HG03520 (cell line): ENCODE data around the gene SLC11A2.
"Not testable (repeated sequence)": the region's sequence is repeated elsewhere in the genome, so short reads cannot be mapped to it uniquely, and the experiment has no call there.

Experiments used
- ATAC-seq: cut with Tn5 transposase; IDR thresholded peaks from one replicate; pipeline ENCODE4 v1.9.1; 2021; ENCODE audit warnings: mild to moderate bottlenecking, moderate library complexity; ENCODE audit not compliant: unreplicated experiment

Gene SLC11A2

DNA sequence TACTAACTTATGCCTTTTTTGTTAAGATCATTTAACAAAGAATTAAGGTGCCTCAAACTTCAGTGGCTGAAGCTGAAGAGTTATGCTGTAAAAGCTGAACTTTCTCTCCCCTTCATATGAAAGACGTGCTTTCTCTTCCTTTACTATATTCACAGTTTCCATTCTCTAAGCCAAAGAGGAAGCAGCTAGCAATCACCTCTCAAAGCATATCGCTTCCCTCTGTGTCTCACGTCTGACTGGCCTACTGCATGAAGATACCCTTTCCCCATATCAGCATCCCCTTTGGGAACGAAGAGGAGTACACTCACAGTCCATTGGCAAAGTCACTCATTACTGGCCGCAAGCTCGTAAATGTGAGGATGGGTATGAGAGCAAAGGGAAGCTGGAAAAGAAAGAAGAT, 34.9 kb downstream of the SLC11A2 start:
- no peak for ATAC-seq

GRCh38 chr12:50990791-50991190, 35.4 kb downstream of the SLC11A2 start:
- no peak for ATAC-seq

DNA sequence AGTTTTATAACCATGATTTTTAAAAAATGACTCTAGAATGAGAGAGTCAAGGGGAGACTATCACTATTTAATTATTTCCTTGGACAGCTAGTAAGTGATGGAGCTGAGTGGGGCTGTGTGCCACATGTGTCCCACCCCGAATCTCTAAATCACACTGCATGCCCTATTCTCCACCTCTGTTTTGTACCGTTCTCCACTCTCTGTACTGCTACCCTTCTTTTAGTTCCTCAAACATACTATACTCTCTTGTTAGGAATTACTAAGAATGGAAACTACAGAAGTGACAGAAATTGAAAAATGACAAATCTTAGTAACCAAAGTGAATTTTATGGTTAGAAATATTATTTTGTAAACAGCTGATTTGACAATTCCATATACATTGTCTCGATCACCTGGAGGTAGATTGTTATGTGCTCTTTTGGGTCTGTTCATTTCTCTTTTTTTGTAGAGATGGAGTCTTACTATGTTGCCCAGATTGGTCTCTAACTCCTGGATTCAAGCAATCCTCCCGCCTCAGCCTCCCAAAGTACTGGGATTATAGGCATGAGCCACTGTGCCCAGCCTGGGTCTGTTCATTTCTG, 35.9 kb downstream of the SLC11A2 start:
- no peak for ATAC-seq

DNA sequence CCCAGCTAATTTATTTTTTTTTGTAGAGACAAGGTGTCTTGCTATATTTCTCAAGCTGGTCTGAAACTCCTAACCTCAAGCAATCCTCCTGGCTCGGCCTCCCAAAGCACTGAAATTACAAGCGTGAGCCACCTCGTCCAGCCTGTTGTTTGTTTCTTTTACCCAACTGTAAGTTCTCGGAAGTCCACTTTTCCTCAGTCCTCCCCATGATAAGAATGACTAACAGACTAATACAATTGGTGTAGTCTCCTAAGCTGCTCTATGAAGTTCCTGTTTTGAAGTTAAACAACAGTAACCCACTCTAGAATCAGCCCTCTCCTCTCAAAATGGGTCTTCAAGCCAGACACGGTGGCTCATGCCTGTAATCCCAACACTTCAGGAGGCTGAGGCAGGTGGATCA, 37.3 kb downstream of the SLC11A2 start:
- ATAC-seq, result no peak

- no peak for ATAC-seq
Observed at GRCh38 chr12:50988051-50988450, 38.1 kb downstream of the SLC11A2 start.

DNA sequence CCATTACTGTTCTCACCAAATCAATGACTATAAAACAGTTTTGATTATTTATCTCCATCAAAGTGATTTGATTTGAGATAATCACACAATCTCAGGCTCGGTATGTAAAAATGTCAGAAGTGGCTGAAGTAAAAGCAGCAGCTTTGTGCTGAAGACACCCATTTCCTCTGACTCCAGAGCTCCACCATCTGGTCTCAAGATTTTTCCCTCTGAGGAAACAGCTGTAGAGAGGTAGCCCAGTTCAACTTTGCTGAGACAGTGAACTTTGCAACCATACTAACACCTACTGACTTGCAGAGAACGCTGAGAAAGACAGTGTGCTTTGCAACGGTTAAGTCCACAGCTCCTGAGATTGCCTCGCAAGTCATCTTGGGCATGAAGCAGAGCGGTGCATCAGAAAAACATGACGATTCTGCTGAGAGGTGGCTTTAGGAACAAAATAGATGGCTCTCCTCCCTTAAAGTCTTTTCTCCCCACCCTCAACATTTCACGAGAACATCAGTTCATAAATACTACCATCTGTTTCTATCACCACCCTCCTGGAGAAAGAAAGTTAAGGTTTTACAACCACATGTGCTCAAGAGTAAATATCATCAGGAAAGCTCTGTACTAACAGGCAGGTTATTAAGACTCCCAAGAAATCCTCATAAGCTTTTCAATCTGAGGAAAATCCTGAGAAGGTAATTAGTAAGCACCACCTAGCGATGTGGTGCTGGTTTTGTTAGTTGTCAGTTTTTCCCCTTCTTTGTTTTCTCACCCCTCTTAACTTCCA, 39.0 kb downstream of the SLC11A2 start:
- no peak for ATAC-seq

GRCh38 chr12:50985322-50985721, 40.9 kb downstream of the SLC11A2 start:
- no peak for ATAC-seq

DNA sequence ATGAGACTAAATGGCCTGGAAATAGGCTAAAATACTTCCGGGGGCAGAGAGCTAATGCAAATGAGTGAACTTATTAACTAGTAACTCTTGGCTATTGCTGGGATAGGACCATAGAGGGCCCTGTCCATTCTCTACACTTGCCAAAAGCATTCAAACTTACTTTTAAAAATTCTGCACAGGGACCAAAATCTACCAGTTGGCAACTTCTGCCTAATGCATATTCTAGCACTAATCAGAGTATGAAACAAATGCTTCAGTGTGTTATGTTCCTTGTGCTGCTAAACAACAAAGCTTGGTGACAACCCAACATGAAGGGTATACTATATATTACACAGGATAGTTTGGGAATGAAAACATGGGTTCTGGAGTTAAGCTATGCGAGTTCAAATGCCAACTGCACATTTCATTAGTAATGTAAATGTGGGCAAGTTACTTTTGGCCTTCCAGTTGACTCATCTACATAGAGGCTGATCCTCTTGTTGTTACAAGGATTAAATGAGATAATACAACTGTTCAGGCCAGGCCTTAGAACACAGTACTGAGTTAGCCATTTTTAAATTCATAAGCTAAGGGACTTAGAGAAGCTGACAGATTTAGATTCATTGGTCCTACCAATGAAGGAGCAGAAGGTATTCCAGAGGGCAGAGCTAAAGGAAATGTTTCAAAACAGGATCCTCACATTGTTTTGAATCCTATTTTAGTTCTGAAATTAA, 41.4 kb downstream of the SLC11A2 start:
- no peak for ATAC-seq

DNA sequence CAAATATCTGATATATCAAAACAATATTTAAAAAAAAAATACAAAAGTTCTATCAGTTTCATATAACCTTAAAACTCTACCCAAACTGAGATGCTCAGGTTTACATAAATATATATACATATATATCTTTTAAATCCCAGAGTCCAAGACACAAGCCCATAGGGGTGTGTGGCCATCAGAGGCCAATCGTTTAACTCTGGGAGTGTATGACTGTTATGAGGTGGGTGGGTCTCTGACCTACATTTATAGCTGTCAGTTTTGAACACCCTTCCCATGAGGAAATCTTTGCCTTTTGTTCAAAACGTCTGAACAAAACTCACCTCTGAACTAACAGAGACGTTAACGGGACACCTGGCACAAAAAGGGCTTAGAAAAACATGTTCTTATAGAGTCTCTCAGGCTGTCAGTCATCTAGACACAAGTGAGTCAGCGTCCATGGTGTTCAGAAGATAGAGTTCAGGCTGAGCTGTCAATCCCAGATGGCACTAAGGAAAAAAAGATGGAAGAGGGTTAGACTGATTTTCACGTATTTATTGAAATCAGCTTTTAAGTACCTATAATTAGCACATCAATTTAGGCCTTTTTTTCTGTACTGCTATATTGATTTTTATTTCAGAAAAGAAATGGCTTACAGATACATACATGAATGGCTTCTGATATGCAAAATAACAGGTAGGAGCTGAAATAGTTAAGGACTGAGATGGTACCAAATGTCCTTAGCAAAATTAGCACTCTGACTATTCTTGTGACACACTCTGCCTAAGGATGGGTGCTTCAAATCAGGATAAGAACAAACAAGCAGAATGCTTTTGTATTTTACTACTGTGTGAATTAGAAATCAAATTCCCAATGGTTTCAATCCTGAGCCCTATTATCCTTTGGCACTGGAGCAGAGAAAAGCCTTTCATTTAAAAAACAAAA, 44.6 kb downstream of the SLC11A2 start:
- ATAC-seq, result no peak

DNA sequence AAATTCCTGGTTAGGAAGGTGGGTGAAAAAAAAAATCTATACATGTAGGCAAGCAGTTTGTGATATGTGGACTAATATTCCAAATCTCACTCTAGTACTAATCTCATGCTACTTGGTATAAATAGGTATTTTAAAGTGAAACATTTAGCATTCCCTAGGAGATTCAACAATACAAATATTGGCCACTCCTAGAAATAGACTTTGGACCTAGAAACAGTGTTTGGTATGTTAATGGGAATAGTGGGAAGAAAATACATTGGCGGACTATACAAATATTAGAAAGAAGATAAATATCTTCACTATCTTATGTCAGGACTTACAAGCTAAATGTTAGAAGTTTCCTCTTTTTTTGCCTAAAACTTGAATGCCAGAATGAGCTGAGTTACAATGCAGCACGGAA, 45.6 kb downstream of the SLC11A2 start:
- no peak for ATAC-seq

DNA sequence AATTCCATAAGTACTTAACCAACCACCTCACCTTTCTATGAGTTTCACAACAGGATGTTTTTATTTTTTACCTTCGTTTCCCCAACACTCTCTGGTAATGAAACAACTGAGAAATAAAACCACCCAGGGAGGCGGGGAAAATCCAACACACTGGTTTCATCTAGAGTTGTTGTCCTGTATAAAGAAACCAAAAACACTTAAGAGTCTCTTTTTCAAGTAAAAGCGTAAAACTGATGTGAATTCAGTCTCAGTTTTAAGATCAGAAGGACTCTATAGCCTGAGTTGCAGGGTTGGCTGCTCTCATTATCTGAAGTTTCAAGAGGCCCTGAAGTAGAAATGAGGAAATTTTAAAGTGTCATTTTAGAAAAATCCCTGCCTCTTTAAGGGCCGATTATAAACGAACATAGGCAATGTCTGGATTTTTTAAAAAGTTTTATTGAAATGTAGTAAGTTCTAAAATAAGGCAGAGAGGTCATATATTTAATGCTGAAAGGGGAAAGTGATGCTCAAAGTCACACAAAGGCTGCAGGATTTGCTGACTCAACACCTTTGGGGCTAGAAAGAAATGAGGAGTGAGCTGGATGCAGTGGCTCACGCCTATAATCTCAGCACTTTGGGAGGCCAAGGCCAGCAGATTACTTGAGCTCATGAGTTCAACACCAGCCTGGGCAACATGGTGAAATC, 46.7 kb downstream of the SLC11A2 start:
- no peak for ATAC-seq

- no peak for ATAC-seq
Observed at GRCh38 chr12:50971946-50972345, 54.2 kb downstream of the SLC11A2 start.

DNA sequence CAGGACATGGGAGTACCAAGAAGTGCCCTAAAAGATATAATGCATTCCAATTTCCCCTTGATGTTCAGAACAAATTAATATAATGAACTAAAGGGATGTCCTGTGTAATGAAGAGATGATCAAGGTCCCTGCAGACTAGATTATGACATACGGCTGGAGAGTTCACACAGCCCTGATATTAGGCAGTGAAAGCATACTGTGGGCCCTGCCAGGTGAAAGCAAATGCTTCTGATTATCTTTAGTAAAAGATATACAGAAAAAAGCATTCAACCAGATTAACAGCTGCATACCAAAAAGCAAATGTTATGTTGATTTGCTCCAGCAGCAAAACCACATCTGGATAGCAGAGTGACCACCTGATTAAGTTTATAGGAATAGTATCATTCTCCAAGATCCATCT, 61.8 kb downstream of the SLC11A2 start:
- ATAC-seq, result no peak

GRCh38 chr12:50961708-50962107, 64.5 kb downstream of the SLC11A2 start:
- ATAC-seq, result no peak

- no peak for ATAC-seq
Observed at GRCh38 chr12:50960130-50960529, 66.1 kb downstream of the SLC11A2 start.

- ATAC-seq, result no peak
Observed at GRCh38 chr12:50955697-50956096, 70.5 kb downstream of the SLC11A2 start.

- ATAC-seq, result no peak
Observed at GRCh38 chr12:50955288-50955687, 70.9 kb downstream of the SLC11A2 start.

DNA sequence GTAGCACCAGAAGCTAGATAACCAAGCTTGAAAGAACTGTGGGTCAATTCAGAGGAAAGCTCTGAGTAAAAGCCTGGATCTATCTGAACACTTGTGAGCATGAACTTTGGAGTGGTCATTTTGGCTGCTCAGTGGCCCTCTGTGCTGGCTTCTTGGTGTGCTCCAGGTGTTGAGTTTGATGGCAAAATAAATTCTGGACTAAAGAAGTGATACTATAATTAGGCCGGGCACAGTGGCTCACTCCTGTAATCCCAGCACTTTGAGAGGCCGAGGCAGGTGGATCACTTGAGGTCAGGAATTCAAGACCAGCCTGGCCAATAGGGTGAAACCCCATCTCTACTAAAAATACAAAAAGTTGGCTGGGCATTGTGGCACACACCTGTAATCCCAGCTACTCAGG, 71.4 kb downstream of the SLC11A2 start:
- ATAC-seq, result not testable (repeated sequence)

DNA sequence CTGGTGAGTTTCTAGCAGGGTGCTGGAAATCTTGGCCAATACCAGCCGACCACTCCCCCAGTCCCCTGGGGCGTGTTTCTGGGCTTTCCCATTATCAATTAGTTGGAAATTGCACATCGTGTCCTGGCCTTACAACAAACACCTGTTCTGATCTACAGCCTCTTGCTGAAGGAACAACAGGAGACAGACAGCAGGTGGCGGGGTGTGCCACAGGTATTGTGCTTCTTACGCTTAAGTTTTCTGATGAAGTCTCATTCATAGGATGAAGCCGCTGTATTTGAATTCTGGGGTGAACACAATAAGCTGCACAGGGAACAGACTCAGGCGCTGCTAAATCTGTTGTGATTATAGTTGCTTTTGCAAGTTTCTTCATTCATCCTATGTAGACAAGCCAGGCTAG, 73.1 kb downstream of the SLC11A2 start:
- no peak for ATAC-seq

GRCh38 chr12:50952510-50952909, 73.7 kb downstream of the SLC11A2 start, which contains the start of gene HIGD1C:
TSS of gene HIGD1C (plus strand) at chr12:50952544. CDS start at chr12:50953999, 1,455 bp downstream.
- no peak for ATAC-seq
